ENCODE results near the gene PGAP6.
A peak's percentile ranks its signal among the peaks of the same experiment; 100 is the strongest.
"Not testable (repeated sequence)": the region's sequence is repeated elsewhere in the genome, so short reads cannot be mapped to it uniquely, and the experiment has no call there.

PGAP6 gene

DNA sequence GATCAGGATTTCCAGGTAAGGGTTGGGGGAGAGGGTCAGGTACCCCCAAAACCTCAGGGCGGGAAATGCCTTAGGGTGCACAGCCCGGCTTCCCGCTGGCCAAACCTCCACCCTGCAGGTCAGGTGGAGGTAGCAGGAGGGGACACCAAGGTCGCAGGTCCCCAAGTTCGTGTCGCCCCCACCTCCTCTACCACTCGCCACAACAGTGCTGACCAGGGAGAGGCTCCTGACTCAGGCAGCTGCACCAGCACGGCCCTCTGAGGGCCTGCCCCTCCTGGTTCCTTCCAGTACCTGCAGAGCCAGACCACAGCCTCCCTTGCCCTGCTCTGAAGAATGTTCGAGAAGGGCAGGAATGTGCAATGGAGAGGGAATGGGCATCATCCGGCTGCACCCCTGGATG is 15.3 kb downstream of the PGAP6 start:
- DNase-seq, result no peak

DNA sequence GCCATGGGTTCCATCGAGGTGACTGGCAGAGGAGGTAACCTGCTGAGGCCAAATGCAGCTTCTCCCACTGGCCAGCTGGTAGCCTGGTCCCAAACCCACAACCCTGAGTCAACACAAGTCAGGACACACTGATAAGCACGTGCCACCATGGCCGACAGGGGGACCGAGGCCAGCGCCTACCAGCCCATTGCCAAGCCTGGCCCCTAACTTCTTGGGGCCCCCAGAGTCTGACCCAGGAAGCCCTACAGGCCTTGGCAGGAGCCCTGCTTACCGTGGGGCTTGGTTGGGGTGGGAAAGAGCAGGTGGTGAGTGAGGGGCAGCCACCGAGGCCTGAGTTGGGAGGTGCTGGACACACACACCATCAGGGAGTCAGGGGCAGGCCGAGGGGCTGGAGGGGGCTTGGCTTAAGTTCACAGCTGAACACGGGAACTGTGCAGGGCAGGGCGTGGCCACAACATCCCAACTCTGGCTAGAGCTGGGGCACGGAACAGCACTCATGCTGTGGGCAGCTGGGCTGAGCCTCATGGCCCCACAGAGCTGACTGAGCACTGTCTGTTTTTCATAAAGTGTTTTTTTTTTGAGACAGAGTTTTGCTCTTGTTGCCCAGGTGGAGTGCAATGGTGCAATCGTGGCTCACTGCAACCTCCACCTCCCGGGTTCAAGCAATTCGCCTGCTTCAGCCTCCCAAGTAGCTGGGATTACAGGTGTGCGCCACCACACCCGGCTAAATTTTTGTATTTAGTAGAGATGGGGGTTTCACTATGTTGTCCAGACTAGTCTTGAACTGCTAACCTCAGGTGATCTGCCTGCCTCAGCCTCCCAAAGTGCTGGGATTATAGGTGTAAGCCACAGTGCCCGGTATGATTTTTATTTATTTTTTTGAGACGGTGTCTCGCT is 16.9 kb downstream of the PGAP6 start:
- DNase-seq, result no peak

DNA sequence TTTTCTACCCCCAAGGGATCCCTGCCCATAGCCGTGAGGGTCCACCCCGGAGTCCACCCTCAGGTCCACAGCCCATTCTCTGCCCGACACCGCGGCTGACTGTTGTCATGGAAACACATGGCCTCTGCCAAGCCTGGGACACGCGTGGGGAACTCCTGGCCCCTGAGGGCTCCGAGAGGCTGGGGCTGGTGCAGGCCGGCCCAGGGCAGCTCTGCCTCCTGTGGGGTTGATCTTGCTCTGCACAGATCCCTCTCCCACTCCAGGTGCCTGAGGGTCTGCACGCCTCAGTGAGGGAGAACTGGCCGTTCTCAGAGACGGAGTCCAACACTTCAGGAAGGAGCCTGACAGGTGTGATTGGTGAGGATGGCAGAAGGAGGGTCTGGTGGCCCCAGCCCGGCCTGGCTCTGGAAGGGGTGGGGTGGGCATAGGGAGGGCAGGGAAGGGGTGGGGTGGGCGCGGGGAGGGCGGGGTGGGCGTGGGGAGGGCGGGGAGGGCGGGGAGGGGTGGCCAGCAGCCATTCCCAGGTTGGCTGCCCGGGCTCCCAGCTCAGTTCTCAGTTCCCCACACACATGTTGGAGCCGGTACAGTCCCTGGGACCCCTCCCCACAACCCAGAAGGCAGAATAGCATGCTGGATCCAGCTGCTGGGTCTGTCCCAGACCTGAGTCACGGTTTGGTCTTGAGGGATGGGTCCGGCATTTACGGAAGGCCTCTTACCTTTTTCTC is 17.9 kb downstream of the PGAP6 start:
- no peak for DNase-seq

DNA sequence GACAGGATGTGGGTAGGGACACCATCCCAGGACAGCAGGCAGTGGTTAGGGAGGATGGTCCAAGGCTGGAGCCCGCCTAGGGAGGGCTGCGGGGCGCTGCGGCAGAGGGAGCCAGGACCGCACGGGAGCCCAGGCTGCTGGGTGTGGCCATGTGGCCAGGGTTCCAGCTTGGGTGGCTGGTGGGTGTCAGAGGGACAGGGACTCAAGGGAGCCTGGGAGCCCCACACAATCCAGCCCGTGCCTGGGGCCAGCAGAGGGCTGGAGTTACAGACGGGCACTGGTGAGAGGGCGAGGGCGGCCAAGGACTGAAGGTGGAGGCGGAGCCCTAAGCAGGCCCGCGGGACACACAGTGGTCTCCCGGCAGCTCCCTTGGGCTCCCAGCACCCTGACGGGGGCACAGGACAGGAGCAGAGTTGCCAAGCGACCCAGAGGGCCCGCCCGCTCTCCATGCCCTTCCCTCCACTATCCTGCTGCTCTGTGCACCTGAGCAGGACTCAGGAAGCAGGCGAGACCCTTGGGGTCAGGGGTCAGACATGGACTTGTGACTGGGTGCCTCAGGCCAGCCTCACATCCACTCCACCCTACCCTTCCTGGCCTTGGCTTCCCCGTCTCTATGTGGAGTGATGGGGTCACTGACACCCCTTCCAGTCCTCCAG is 18.5 kb downstream of the PGAP6 start:
- no peak for DNase-seq

DNA sequence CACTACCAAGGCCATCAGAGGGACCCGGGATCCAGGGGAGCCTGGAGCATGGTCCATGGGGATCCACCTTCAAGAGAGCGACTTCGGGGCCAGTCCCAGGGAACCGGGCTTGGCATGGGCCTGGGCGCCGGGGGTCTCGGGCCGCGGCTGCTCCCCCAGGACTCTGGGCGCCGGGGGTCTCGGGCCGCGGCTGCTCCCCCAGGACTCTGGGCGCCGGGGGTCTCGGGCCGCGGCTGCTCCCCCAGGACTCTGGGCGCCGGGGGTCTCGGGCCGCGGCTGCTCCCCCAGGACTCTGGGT is 19.1 kb downstream of the PGAP6 start:
- DNase-seq, result not testable (repeated sequence)

DNA sequence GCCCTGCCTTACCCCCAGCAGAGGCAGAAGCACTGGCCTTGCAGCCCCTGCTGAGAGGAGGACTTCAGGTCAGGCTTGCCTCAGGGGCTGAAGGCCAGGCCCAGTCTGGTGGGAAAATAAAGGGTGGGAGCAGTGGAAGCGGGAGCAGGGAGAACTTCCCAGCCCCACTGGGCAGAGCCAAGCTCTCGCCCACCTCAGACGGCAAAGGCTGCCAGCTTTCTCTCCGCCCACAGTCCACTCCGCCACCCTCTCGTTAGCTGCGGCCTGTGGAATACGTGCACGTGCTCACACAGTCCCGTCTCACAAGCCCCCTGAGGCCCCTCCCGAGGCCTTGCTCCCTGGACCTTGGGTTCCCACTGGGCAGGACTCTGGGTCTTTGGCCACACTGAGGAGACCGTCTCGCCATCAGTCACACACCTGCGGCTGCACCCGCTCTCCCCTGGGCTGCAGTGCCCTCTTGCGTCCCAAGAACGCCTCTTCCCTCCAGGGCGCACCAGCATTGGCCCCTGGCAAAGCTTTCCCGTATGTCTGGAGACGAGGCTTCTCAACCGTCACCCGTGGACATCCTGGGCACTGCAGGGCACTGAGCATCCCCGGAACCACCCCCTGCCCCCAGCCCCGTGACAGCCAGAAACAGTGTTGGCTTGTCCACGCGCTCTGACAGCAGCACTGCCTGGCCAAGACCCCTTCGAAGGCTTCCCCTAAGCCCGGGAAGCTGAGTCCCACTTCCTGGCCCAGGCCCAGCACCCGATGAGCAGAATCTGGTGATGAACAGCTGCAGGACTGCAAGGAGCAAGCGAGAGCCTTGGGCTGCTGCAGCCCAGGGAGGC is 19.7 kb downstream of the PGAP6 start:
- DNase-seq, result peak; percentile 65 to 69

DNA sequence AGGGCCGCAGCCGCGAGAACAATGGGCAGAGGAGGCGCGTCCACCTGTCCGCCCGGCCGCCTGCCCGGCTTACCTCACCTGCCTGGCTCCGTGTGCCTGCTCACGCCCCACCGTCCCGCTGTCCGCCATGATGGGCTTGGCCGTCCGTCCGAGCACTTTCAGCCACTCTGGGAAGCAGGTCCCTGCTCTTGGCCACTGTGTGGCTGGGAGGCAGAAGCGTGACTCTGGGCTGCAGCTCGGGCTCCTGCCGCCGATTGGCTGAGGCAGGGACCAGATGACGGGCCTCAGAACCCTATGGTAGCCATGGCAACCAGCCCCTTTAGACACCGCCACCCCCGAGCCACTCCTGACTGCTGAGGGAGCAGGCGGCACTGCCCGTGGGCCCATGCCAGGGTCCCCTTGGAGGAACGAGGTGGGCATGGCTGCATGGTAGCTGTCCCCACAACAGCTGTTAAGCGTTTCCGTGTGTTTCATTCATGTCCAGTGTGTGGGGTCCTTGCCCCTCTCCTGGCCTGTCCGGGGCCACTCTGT is 20.4 kb downstream of the PGAP6 start:
- no peak for DNase-seq

DNA sequence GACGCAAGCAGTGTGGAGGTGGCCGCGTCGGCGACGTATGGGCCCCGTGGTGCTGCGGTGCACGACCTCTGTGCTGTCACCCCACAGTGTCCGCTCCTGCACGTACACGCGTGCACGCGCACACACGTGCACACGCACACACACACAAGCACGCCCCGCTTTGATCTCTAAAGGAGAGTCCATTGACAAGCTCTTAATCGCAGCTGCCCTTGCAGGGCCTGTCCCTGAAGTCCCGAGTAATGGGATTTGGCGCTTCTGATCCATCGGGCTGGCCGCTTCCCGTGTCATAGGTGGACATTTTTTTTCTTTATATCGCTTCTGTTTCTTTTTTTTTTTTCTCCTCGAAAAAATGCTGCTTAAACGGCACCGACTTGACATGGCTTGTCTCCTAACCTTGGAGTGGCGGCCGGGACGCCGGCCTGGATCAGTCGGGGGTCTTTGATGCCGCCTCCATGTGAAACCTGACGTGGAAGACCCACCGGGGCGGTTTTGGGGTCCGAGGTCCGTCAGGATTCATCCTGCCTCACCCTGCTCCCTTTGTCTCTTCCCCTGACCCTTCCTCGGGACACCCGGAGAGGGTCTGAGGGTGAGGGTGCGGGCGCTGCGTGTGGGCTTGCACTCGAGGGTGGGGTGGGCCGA is 21.0 kb downstream of the PGAP6 start:
- no peak for DNase-seq

DNA sequence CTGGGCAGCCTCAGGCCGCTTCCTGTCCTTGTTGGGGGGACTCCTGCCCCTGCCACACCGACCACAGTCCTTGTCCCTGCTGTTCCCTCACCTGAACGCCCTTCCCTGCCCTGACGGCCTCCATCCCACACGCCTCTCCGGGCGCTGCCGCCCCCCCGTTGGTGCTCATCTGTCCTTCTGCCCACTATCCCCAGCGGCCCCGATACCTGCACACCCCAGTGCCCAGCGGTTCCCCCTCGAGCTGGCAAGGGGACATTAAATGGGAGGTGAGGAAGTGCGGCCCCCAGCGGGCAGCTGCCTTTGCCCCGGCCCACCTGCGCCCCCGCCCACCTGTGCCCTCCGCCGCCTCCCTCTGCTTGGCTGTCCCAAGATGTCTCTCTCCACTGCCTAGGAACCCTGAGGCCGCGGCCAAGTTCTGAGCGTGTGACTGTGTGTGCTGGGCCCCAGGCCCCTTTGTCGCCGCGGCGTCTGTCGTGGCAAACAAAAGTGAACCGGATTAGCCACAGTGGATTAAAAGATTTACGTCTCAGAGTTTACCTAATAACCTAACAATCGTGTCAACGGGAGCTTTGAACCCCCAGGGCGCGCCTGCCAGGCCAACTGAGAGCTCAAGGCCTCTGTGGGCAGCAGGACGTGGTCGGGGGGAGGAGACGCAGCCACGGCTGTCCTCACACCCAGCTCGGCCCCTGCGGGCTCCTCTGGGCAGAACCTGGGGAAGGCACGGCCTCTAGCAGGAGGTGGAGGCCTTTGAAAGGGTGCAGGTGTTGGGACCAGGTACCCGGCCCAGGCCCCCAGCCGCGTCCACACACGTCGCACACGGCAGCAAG is 21.7 kb downstream of the PGAP6 start:
- DNase-seq, result no peak

DNA sequence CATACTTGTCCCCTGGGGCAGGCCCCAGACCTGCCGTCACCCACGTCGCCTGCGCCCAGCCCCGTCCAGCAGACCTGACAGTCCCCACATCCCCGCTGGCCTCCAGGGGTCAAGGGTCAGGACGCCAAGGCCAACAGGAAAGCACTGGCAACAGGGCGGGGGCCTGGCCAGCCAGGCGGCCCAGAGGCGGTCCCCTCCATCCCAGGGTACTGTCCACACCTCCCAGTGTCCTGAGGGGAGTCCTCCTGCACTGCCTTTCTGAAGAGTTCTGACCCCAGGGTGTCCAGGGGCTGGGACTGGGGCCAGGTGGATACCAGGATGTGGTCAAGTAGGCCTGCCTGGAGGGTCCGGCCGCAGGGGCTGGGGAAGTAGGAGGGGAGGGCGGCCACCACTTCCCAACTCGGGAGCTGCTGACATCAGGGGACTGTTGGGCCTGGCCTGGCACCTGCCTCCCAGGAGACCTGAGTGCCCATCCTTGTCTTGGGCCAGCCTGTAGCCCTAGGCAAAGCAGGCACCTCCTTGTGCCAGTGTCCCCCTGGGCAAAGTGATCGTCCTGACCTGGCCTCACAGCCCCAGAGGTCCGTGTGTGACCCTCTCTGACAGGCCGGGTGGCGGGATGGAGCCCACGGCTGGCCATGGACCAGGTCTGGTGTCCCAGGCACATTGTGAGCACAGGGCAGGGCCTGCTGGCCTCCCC is 22.6 kb downstream of the PGAP6 start:
- DNase-seq, result no peak

DNA sequence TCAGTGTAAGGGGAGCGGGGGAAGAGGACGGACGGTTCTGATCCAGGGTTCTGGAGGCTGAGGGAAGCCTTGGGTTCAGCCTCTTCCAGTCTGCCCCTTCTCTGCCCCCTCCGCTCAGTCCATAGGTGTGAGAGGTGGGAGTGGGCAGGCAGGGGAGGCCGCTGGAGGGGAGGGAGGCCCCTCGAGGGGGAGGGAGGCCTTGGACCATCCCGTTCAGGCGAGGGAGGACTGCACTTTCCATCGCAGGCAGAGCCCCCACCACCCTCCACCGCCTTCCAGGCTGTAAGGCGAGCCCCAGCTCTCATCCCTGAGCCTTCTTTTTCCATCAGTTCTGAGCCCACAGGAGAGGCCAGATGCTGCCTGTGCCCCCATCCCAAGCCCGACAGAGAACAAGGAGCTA is 25.0 kb downstream of the PGAP6 start:
- DNase-seq, result no peak

DNA sequence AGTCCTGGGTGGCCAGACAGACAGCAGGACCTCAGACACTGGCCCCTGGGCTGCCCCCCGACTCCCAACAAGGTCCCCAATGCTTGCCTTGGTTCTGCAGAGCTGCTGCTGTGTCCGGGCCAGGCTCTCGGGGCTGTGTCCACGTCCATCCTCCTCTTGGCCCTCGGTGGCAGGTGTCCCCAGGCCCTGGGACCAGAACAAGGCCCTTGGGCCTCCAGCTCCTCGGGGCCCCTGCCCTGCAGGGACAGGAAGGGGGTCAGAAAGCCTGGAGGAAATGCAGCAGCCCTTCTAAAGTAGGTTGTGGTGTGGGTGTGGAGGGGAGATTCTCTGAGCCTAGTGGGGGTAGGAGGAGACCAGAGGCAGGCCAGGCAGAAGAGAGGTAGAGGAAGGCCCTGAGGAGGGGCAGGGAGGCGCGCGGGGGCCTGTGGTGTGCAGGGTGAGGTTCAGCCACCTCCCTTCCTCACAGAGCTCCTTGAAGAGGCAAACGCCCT is 26.8 kb downstream of the PGAP6 start:
- DNase-seq, result peak; percentile 34

DNA sequence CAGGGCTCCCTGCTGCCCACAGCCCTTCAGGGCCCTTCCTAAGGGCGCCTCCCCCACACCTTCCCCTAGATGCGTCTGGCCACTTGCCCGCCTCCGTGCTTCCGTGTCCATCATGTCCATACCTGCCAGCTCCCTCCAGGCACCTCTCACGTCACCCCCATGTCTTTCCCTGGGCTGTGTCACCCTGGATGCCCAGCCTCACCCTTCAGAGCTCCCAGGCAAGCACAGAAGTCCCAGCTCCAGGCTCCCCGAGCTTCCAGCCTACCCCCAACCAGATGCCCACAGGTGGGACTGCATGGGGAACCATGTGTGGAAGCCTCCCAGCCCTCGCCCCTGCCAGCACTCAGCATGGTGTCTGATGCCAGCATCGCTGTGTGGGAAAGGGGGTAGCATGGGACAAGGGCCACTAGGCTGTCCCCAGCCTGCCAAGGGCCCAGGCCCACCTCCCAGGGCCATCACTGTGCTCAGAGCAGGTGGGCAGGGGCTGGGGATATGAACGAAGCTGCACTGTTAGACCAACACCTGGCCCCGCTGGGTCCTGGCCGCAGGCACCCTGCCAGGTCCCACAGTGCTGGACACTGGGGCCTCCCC is 27.4 kb downstream of the PGAP6 start:
- DNase-seq, result no peak

DNA sequence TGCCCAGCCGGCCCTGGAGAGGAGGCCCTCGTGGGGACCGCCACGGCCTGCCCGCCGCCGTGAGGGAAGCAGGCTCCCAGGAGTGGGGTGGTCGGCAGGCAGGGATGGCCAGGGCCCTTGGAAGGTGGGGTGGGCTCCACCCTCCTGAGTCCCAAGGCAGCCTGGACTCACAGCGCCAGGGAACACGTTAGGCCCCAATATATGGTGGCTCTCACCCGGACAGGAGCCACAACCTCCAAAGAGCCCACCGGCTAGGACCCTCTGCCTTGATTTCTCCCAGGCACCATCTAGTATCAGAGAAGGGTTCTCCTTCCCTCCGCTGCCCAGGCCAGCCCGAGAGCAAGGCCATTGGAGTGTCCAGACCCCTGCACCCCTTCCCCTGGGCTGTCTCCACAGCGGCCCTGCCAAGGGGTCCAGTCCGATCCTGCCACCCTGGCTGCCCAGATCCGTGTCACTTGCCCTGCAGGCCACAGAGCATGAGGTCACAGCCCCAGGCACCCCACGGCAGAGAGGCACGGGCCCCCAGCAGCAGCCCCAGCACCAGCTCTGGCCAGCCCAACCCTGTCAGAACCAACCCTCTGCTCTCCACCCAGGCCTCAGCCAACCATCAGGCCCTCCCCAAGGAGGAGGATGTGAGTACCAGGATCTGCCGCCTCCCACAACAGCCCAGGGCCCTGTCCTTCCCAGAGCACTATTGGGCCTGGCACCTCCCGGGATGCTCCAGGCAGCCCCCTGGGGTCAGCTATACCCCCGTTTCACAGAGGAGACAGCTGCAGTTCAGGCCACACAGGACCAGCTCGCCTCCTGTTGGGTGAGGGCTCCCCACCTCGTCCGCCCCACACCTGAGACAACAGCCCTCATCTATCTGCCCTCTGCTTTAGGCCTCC is 28.1 kb downstream of the PGAP6 start:
- no peak for DNase-seq

DNA sequence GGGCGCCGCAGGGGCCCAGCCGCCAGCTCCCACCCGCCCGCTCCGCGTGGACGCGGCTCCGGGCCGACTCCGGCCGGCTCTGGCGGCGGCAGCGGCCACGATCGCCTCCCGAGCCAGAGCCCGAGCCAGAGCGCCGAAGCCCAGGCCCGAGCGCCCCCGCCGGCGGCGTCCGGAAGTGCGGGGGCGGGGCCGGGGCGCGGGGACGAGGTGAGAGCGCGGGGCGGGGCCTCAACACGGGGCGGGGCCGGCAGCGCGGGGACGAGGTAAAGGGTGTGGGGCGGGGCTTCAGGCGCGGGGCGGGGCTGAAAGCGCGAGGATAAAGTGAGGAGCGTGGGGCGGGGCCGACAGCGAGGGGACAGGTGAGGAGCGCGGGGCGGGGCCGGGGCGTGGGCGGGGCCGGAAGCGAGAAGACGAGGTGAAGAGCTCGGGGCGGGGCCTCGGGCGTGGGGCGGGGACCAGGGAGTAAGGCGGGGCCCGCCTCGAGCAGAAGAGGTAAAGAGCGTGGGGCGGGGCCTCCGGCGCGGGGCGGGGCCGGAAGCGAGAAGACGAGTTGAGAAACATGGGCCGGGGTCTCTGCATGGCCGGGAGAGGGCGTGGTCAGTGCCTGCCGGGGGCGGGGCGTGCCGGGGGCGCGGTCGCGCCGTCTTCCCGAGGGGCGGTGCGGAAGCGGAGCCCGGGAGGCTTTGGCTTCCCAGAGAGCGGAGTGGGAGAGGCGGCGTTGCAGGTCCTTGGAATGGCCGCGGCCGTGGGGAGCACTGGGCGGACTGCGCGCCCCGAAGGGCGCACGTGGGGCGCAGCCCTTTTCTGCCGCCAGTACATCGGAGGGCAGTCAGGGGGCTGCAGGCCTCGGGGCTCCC is 29.0 kb downstream of the PGAP6 start, which contains the start of gene AXIN1:
Gene AXIN1, minus strand, starts transcription at position 177 of the 857 bp plus-strand sequence. CDS start 5,698 bp downstream, outside the sequence.
- DNase-seq, result peak; percentile 100

DNA sequence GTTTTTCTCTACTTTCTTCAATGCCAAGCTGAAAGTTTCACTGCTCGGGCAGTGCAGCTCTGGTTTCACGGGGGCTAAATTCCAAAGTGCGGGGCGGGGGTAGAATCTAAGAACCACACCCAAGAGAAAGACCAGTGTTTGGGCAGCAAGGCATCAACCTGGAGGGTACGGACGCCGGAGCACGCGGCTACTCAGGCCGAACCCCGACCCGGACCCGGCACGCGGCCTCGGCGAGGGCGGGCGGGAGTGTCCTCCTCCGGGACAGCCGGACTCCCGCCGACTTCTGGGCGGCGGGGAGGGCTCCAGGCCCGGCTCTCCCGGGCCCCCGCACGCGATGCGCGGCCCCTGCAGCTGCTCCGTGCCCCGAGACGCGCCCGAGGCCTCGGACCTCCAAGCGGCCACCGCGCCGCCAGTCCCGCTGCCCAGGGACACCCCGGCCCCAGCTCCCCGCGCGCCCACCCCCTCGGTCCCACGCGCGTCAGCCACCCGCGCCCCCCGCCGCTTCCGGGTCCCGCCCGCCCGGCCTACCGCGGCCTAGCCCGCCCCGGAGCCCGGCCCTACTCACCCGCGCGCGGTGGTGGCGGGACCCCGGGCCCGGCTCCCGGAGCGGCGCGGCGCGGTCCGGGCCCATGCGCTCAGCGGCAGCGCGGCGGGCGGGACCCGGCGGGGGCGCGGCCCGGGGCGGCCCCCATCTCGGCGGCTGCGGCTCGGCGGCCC is 29.8 kb downstream of the PGAP6 start:
- DNase-seq, result no peak

DNA sequence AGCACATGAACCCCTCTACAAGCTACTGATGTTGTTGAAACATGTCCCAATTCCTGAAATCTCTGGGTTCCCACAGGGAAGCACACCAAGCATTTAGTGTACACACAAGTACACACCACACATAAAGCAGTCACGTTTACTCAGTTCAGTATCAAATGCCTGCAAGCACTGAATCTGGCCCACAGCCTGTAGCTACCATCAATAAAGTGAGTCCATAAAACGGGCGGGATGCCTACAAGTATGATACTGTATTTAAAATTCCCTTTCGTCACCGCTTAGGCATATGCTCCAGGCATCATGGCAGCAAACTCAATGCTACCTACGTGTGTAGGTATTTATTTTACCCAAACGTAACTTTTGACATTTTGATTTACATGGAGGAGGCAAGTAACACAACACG is 31.6 kb downstream of the PGAP6 start:
- DNase-seq, result no peak
